Neural progenitor cell (in vitro differentiated cells): ENCODE measurements around the gene FAM180B.

Source experiments
- EZH2 ChIP-seq: fragments of 200-600 bp; sonication (generic); IDR thresholded peaks from 2 replicates; pipeline ENCODE4 v1.6.1; 2017; ENCODE audit warnings: antibody characterized with exemption, mild to moderate bottlenecking, moderate library complexity
- TF ChIP-seq, protein P1 (sequence below): fragments of 200-600 bp; sonication (generic); IDR thresholded peaks from 2 replicates; pipeline ENCODE4 v1.5.1; 2017; ENCODE audit warnings: antibody characterized with exemption, mild to moderate bottlenecking

DNA sequence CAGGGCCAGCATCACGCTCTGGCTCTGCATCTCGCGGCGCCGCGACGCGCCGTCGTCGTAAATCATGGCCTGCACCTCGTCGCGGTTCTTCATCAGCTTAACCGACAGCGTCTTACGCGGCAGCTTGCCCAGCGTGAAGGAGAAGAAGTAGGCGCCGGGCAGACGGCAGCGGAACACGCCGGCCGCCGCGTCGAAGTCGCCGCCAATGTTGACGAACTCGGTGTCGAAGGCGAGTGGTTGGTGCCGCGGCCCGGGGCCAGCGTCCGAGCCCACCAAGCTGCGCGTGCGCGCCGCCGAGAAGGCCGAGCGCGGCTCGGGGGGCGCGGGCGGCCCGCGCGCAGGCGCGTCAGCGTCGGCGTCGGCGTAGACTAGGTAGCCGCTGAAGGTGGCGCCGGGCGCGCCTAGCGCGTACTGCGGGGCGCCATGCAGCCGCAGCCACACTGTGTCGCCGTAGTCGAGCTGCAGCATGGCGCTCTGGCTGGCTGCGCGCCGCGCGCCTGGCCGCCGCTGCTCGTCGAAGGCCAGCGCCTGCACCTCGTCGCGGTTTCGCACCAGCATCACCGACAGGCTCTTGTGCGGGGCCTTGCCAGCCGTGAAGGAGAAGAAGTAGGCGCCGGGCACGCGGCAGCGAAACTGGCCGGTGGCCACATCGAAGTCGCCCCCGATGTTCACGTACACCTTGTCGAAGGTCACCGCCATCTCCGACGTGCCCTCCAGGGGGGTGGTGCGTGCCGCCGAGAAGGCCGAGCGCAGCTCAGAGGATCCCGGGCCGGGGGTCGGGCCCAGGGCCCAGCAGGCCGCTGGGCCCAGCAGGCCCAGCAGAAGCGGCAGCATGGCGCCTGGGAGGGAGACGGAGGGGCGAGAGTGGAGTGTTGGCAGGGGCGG, 3.7 kb downstream of the FAM180B start:
- TF ChIP-seq, protein P1, sequence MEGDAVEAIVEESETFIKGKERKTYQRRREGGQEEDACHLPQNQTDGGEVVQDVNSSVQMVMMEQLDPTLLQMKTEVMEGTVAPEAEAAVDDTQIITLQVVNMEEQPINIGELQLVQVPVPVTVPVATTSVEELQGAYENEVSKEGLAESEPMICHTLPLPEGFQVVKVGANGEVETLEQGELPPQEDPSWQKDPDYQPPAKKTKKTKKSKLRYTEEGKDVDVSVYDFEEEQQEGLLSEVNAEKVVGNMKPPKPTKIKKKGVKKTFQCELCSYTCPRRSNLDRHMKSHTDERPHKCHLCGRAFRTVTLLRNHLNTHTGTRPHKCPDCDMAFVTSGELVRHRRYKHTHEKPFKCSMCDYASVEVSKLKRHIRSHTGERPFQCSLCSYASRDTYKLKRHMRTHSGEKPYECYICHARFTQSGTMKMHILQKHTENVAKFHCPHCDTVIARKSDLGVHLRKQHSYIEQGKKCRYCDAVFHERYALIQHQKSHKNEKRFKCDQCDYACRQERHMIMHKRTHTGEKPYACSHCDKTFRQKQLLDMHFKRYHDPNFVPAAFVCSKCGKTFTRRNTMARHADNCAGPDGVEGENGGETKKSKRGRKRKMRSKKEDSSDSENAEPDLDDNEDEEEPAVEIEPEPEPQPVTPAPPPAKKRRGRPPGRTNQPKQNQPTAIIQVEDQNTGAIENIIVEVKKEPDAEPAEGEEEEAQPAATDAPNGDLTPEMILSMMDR: no peak
- TF ChIP-seq EZH2: no peak
